ENCODE results near the gene CECR2.
"Not testable (repeated sequence)": the region's sequence is repeated elsewhere in the genome, so short reads cannot be mapped to it uniquely, and the experiment has no call there.

CECR2 gene

DNA sequence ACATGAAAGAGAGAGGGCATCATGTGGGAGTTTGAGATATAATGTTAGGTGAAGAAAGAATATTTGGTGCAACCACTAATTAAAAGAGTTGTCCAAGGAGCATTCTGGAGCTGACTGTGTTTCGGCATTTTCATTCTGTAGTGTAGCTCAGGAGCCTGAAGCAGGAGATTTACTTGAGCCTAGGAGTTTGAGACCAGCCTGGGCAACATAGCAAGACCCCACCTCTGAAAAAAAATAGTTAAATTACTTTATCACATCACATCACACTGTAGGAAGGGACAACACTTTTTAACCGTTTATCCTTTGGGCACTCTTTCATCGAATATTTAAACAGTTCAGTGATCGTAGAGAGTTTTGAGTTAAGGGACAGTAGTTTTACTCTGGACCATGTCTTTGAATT is 143.7 kb downstream of the CECR2 start:
- DNase-seq: no peak
- Mint-ChIP-seq H3K4me3 (no peak overlapping the region), H3K4me1 (no peaks in the 10 kb centered on the region), H3K9me3 (no peaks in the 10 kb centered on the region), H3K27ac (no peak overlapping the region), H3K36me3 (no peaks in the 10 kb centered on the region), H3K27me3 (peaks cover 7% of the 10 kb centered on the region)
- CTCF ChIA-PET: interaction anchor here (1.0 kb wide), 1 partner anchor 438 kb away, joined by 3 read pairs; no protein-coding TSS in a partner anchor

DNA sequence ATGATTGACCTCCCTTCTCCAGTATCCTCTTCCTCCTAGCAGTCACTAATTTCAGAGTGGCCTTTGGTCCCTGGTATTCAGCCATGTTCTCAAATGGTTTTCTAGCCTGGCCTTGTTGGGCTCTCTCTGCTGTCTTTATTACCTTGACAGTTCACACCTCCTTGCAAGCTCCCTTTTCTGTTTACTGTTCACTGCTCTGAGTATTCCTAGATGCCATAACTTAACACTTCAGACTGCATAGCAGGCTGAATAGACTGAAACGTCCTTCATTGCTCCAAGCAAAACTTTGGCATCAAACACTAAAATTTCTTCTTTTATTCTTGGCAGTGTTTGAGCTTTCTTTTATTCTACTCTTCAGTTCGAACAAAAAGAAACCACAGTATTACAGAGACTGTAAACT is 144.4 kb downstream of the CECR2 start:
- Mint-ChIP-seq H3K4me3 (no peak overlapping the region), H3K4me1 (no peaks in the 10 kb centered on the region), H3K9me3 (no peaks in the 10 kb centered on the region), H3K36me3 (no peaks in the 10 kb centered on the region), H3K27ac (no peak overlapping the region), H3K27me3 (peaks cover 7% of the 10 kb centered on the region)
- no peak for DNase-seq
- CTCF ChIA-PET: interaction anchor here (1.0 kb wide), 1 partner anchor 439 kb away, joined by 3 read pairs; no protein-coding TSS in a partner anchor

DNA sequence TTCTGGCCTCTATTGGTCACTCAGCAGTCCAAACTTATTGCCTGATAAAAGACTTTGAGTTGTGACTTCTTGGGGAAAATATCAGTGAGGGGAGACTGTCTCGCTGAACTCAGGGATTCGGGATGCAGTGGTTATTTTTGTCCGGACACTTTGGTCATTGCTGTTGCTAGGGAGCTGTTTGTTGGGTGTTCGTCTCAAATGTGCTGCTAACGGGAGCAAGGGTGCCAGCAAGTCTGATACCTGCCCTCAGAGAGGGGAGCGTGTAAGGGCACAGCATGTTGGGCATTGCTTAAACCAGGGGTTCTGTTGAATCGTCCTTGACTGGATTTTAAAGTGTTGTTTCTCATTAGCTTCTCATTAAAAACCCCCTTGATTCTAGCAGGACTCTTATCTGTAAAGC is 144.8 kb downstream of the CECR2 start:
- Mint-ChIP-seq H3K36me3 (no peaks in the 10 kb centered on the region), H3K4me1 (no peaks in the 10 kb centered on the region), H3K9me3 (no peaks in the 10 kb centered on the region), H3K27me3 (peaks cover 4% of the 10 kb centered on the region), H3K27ac (no peak overlapping the region), H3K4me3 (no peak overlapping the region)
- no peak for DNase-seq
- CTCF ChIA-PET: no interaction called here

DNA sequence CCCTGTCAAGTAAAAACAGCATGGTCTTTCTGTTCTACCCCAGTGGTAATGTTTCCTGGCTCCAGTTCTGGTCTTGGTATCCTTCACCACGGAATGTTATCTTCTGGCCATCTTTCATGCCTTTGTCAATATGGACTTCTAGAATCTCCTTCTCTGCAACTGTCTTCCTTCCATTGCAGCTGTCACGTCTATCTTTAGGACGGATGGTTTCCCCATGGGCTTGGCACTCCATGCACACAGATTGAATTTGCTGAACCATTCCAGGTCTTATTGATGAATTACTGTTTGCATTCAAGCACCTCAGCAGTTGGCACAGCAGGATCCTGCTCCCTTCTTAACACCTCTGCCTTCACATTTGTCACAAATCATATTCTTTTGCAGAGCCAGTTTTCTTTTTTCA is 149.1 kb downstream of the CECR2 start:
- H3K4me1 Mint-ChIP-seq: no peaks in the 10 kb centered on the region
- no peaks in the 10 kb centered on the region for H3K36me3 Mint-ChIP-seq
- H3K9me3 Mint-ChIP-seq: no peaks in the 10 kb centered on the region
- CTCF ChIA-PET: no interaction called here
- H3K27me3 Mint-ChIP-seq: peaks cover 3% of the 10 kb centered on the region
- H3K27ac Mint-ChIP-seq: no peak overlapping the region
- H3K4me3 Mint-ChIP-seq: no peak overlapping the region
- no peak for DNase-seq

DNA sequence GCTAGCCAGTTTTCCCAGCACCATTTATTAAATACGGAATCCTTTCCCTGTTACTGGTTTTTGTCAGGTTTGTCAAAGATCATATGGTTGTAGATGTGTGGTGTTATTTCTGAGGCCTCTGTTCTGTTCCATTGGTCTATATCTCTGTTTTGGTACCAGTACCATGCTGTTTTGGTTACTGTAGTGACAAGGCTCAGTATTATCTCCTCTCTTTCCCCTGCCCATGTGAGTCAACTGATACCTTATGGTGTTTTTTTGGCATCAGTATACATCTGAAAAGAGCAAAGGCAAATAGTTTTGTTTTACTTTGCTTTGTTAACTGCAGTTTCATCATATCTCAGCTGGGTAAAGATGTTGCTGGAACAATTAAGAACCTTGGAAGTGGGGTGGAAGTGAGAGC is 152.7 kb downstream of the CECR2 start:
- H3K27me3 Mint-ChIP-seq: not testable (repeated sequence)

DNA sequence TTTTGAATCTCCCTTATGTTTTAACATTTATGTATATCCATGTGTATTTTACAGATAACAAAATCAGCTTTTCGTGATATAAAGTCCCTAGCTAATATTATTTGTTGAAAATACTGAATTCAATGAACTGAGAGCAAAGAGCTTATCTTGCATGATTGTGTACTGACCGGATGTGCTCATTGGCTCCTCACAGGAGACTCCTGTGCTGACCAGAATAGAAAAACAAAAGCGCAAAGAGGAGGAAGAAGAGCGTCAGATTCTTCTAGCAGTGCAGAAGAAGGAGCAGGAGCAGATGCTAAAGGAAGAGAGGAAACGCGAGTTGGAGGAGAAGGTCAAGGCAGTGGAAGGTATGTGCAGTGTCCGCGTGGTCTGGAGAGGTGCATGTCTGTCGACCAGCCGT is 154.7 kb downstream of the CECR2 start:
- peaks cover 9% of the 10 kb centered on the region for H3K4me1 Mint-ChIP-seq
- peaks cover 25% of the 10 kb centered on the region for H3K27me3 Mint-ChIP-seq
- no peaks in the 10 kb centered on the region for H3K36me3 Mint-ChIP-seq
- H3K27ac Mint-ChIP-seq: no peak overlapping the region
- DNase-seq: no peak
- H3K4me3 Mint-ChIP-seq: no peak overlapping the region
- CTCF ChIA-PET: no interaction called here
- H3K9me3 Mint-ChIP-seq: no peaks in the 10 kb centered on the region

More for the DNA sequence above, 152.7 kb downstream of the CECR2 start:
- H3K36me3 Mint-ChIP-seq, H3K27ac Mint-ChIP-seq, CTCF ChIA-PET, DNase-seq, H3K9me3 Mint-ChIP-seq, H3K4me1 Mint-ChIP-seq, H3K4me3 Mint-ChIP-seq: not testable (repeated sequence)

DNA sequence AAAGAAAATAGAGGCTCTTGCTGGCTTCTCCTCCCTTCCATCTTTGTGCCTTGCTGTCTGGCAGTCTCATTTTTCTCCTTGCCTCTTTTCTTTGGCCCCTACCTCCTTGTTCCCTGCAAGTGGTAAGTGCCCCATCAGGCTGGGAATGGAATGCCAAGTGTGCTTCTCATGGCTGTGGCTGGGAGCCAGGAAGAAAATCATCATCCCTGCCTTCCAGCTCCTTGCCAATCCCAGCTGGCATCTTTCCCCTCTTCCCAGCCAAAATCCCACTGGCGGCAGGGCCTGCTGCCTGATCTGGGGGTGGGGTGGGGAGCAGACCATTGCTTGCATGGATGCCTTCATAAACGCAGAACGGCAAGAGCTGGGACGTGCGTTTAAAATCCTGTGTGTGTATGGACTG is 167.0 kb downstream of the CECR2 start:
- H3K4me3 Mint-ChIP-seq: no peak overlapping the region
- no peaks in the 10 kb centered on the region for H3K4me1 Mint-ChIP-seq
- H3K9me3 Mint-ChIP-seq: no peaks in the 10 kb centered on the region
- H3K36me3 Mint-ChIP-seq: no peaks in the 10 kb centered on the region
- CTCF ChIA-PET: interaction anchor here (1.5 kb wide), 1 partner anchor 10 kb away, joined by 3 read pairs; no protein-coding TSS in a partner anchor
- no peak overlapping the region for H3K27ac Mint-ChIP-seq
- DNase-seq: no peak
- H3K27me3 Mint-ChIP-seq: peaks cover 12% of the 10 kb centered on the region

DNA sequence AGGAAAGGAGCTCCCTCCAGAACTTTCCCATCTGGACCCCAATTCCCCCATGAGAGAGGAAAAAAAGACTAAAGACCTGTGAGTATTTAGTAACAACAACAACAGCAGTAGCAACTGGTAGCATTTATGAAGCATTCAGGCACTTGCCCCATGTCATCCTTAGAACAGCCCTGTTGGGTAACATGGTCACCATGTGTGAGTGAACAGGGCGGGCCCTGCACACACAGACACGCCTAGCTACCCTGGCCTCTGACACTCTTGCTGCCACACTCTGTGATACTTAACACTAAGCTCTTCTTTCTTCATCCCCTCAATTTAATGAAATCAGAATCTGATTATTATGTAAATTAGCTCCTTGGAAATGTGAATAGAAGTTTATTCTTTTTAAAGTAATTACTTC is 167.9 kb downstream of the CECR2 start:
- Mint-ChIP-seq H3K9me3 (no peaks in the 10 kb centered on the region), H3K27ac (no peak overlapping the region), H3K4me3 (no peak overlapping the region), H3K36me3 (no peaks in the 10 kb centered on the region), H3K4me1 (no peaks in the 10 kb centered on the region), H3K27me3 (peaks cover 12% of the 10 kb centered on the region)
- DNase-seq: no peak
- CTCF ChIA-PET: interaction anchor here (1.5 kb wide), 1 partner anchor 11 kb away, joined by 3 read pairs; no protein-coding TSS in a partner anchor

DNA sequence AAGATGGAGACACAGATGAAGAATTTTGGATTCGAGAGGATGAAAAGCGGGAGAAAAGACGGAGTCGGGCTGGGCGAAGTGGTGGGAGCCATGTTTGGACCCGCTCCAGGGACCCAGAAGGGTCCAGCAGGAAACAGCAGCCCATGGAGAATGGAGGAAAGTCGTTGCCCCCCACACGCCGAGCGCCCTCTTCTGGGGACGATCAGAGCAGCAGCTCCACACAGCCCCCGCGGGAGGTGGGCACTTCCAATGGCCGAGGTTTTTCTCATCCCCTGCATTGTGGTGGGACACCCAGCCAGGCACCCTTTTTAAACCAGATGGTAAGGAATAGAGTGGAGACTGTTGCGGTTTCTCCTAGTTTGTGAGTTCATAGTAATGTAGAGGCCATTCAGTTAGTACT is 171.2 kb downstream of the CECR2 start:
- Mint-ChIP-seq H3K9me3 (no peaks in the 10 kb centered on the region), H3K27ac (no peak overlapping the region), H3K36me3 (no peaks in the 10 kb centered on the region), H3K4me1 (no peaks in the 10 kb centered on the region), H3K4me3 (no peak overlapping the region), H3K27me3 (peaks cover 12% of the 10 kb centered on the region)
- CTCF ChIA-PET: no interaction called here
- no peak for DNase-seq

DNA sequence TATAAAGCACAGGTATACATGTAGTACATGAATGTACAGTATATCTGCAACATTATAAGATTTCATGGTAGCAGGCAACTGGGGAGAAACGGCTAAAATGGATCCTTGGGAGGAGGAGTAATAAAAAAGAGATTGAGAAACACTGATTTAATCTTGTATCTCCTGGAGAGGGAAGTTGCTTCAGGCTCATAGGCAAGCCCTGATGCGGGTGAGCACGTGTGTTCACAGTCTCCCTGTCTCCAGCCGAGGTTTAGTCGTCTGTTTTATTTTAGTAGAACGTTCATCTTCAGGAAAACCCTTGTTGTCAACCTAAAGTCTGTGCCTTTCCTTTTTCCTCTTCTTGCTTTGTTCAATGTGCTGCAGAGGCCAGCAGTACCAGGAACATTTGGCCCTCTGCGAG is 172.2 kb downstream of the CECR2 start:
- no peaks in the 10 kb centered on the region for H3K36me3 Mint-ChIP-seq
- H3K4me1 Mint-ChIP-seq: no peaks in the 10 kb centered on the region
- CTCF ChIA-PET: no interaction called here
- H3K4me3 Mint-ChIP-seq: no peak overlapping the region
- DNase-seq: no peak
- H3K27ac Mint-ChIP-seq: no peak overlapping the region
- peaks cover 8% of the 10 kb centered on the region for H3K27me3 Mint-ChIP-seq
- H3K9me3 Mint-ChIP-seq: no peaks in the 10 kb centered on the region

DNA sequence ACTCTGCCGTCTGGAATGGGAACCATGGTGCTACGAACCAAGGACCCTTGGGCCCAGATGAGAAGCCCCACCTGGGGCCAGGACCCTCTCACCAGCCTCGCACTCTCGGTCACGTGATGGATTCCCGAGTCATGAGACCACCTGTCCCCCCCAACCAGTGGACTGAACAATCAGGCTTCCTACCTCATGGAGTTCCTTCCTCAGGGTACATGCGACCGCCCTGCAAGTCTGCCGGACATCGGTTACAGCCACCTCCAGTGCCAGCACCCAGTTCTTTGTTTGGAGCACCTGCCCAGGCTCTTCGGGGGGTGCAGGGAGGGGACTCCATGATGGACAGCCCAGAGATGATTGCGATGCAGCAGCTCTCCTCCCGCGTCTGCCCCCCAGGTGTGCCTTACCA is 173.2 kb downstream of the CECR2 start:
- DNase-seq: no peak
- Mint-ChIP-seq H3K9me3 (no peaks in the 10 kb centered on the region), H3K27ac (no peak overlapping the region), H3K36me3 (no peaks in the 10 kb centered on the region), H3K4me3 (no peak overlapping the region), H3K4me1 (no peaks in the 10 kb centered on the region), H3K27me3 (no peaks in the 10 kb centered on the region)
- CTCF ChIA-PET: no interaction called here

DNA sequence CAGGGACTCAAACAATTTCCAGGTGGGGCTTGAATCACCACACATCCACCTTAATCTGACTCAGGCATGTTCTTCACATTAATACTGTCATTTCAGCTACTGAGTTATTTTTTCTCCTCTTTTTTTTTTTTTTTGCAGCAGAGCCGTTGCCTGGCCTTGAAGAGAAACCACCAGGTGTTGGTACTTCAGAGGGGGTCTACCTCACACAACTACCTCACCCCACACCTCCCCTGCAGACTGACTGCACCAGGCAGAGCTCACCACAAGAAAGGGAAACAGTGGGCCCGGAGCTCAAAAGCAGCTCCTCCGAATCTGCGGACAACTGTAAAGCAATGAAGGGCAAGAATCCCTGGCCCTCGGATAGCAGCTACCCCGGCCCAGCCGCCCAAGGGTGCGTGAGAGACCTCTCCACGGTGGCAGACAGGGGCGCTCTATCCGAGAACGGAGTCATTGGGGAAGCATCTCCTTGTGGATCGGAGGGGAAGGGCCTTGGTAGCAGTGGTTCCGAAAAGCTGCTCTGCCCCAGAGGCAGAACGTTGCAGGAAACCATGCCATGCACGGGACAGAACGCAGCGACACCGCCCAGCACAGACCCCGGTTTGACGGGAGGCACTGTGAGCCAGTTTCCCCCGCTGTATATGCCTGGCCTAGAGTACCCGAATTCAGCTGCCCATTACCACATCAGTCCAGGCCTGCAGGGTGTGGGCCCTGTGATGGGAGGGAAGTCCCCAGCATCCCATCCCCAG is 178.9 kb downstream of the CECR2 start:
- Mint-ChIP-seq H3K27me3 (peaks cover 11% of the 10 kb centered on the region), H3K36me3 (no peaks in the 10 kb centered on the region), H3K9me3 (no peaks in the 10 kb centered on the region), H3K4me3 (no peak overlapping the region), H3K27ac (no peak overlapping the region), H3K4me1 (no peaks in the 10 kb centered on the region)
- DNase-seq: no peak
- CTCF ChIA-PET: interaction anchor here (1.6 kb wide), 1 partner anchor 10 kb away, joined by 5 read pairs; no protein-coding TSS in a partner anchor

DNA sequence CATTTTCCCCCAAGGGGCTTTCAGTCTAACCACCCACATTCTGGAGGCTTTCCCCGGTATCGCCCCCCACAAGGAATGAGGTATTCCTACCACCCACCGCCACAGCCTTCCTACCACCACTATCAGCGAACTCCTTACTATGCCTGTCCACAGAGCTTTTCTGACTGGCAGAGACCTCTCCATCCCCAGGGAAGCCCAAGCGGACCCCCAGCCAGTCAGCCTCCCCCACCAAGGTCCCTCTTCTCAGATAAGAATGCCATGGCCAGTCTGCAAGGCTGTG is 179.4 kb downstream of the CECR2 start:
- H3K36me3 Mint-ChIP-seq: no peaks in the 10 kb centered on the region
- no peak for DNase-seq
- H3K27me3 Mint-ChIP-seq: peaks cover 11% of the 10 kb centered on the region
- H3K9me3 Mint-ChIP-seq: no peaks in the 10 kb centered on the region
- no peak overlapping the region for H3K27ac Mint-ChIP-seq
- CTCF ChIA-PET: interaction anchor here (1.6 kb wide), 1 partner anchor 10 kb away, joined by 5 read pairs; no protein-coding TSS in a partner anchor
- H3K4me3 Mint-ChIP-seq: no peak overlapping the region
- no peaks in the 10 kb centered on the region for H3K4me1 Mint-ChIP-seq

DNA sequence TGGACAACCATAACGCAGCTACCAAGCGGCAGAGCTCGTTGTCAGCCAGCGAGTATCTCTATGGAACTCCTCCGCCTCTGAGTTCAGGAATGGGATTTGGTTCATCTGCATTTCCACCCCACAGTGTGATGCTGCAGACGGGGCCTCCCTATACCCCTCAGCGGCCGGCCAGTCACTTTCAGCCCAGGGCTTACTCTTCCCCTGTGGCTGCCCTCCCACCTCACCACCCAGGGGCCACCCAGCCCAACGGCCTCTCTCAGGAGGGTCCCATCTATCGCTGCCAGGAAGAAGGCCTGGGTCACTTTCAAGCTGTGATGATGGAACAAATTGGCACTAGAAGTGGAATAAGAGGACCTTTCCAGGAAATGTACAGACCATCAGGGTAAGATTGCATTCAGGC is 179.9 kb downstream of the CECR2 start:
- Mint-ChIP-seq H3K4me3 (no peak overlapping the region), H3K27ac (no peak overlapping the region), H3K4me1 (no peaks in the 10 kb centered on the region), H3K9me3 (no peaks in the 10 kb centered on the region), H3K27me3 (peaks cover 11% of the 10 kb centered on the region), H3K36me3 (no peaks in the 10 kb centered on the region)
- CTCF ChIA-PET: interaction anchor here (1.6 kb wide), 1 partner anchor 9 kb away, joined by 5 read pairs; no protein-coding TSS in a partner anchor
- DNase-seq: no peak

DNA sequence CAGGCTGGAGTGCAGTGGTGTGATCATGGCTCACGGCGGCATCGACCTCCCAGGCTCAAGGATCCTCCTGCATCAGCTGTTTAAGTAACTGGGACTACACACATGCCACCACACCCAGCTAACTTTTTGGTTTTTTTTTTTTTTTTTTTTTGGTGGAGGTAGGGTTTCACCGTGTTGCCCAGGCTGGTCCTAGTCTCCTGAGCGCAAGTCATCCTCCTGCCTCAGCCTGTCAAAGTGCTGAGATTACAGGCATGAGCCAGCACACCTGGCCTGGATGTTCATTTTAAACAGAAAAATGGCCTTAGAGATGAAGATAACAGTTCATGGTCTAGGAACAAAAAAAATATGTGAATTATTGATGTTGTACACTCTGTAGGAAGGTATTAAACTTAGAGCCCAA is 180.4 kb downstream of the CECR2 start:
- H3K36me3 Mint-ChIP-seq: no peaks in the 10 kb centered on the region
- CTCF ChIA-PET: interaction anchor here (1.6 kb wide), 1 partner anchor 9 kb away, joined by 5 read pairs; no protein-coding TSS in a partner anchor
- H3K27me3 Mint-ChIP-seq: peaks cover 11% of the 10 kb centered on the region
- no peaks in the 10 kb centered on the region for H3K9me3 Mint-ChIP-seq
- no peaks in the 10 kb centered on the region for H3K4me1 Mint-ChIP-seq
- DNase-seq: no peak
- H3K27ac Mint-ChIP-seq: no peak overlapping the region
- H3K4me3 Mint-ChIP-seq: no peak overlapping the region
